Smooth muscle cell (in vitro differentiated cells): ENCODE data around the gene MRPL55. TPM values are rescaled to one million over a fixed set of nuclear protein-coding genes. Genes with fewer than 3 reads are reported as not detected.

Experiments used
- DNase-seq: peaks from one replicate; lab custom pipeline; 2025; ENCODE audit not compliant: unreplicated experiment; lab: John Stamatoyannopoulos, UW
- H2AFZ ChIP-seq: fragments of 200-600 bp; sonication (generic); 2 replicates; pipeline ENCODE4 v1.6.0; 2016; ENCODE audit warnings: antibody characterized with exemption, low read depth, mild to moderate bottlenecking
- H3F3A ChIP-seq: fragments of 200-600 bp; sonication (generic); 2 replicates; pipeline ENCODE4 v1.6.0; 2017; ENCODE audit warnings: antibody characterized with exemption, low read depth
- H3K27ac ChIP-seq: fragments of 200-600 bp; sonication (generic); 2 replicates; pipeline ENCODE4 v1.5.1; 2016; ENCODE audit warnings: low read depth, mild to moderate bottlenecking
- H3K27me3 ChIP-seq: fragments of 200-600 bp; sonication (generic); 2 replicates; pipeline ENCODE4 v1.6.1; 2016; ENCODE audit warnings: low read depth, mild to moderate bottlenecking
- H3K36me3 ChIP-seq: fragments of 200-600 bp; sonication (generic); 2 replicates; pipeline ENCODE4 v1.5.1; 2016; ENCODE audit warnings: low read depth
- H3K4me1 ChIP-seq: fragments of 200-600 bp; sonication (generic); 2 replicates; pipeline ENCODE4 v1.5.1; 2016; ENCODE audit warnings: low read depth
- H3K4me2 ChIP-seq: fragments of 200-600 bp; sonication (generic); 2 replicates; pipeline ENCODE4 v1.6.0; 2016; ENCODE audit warnings: mild to moderate bottlenecking
- H3K4me3 ChIP-seq: fragments of 200-600 bp; sonication (generic); 2 replicates; pipeline ENCODE4 v1.5.1; 2016; ENCODE audit warnings: mild to moderate bottlenecking
- H3K79me2 ChIP-seq: fragments of 200-600 bp; sonication (generic); 2 replicates; pipeline ENCODE4 v1.6.0; 2016; ENCODE audit warnings: low read depth, mild to moderate bottlenecking
- H3K9ac ChIP-seq: fragments of 200-600 bp; sonication (generic); 2 replicates; pipeline ENCODE4 v1.6.0; 2016; ENCODE audit warnings: low read depth
- H3K9me3 ChIP-seq: fragments of 200-600 bp; sonication (generic); replicated peaks from 2 replicates; pipeline ENCODE4 v1.5.1; 2016; ENCODE audit warnings: low read depth
- H4K20me1 ChIP-seq: fragments of 200-600 bp; sonication (generic); 2 replicates; pipeline ENCODE4 v1.6.0; 2016; ENCODE audit warnings: low read depth
- WGBS: methylation state at CpG from one replicate; pipeline ENCODE4 v1.1.7; 2016; ENCODE audit warnings: low lambda C conversion rate; 5-methylcytosine and 5-hydroxymethylcytosine counted together
- polyA plus RNA-seq: library from polyadenylated mRNA; unstranded; fragments of >200 nt; fragmentation: Nextera tagmentation; extraction: Ambion mirVana; gene quantifications from 2 replicates; pipeline ENCODE4 v1.2.1, GENCODE V29; 2016
- total RNA-seq: library from RNA; depleted of rRNA; stranded (reverse); fragments of >200 nt; gene quantifications from 2 replicates; pipeline ENCODE4 v1.2.3, GENCODE V29; 2014
- TF ChIP-seq, protein P1 (sequence below): fragments of 200-600 bp; sonication (generic); IDR thresholded peaks from 2 replicates; pipeline ENCODE4 v1.5.1; 2017; ENCODE audit warnings: borderline replicate concordance, mild to moderate bottlenecking, antibody characterized with exemption; ENCODE audit not compliant: insufficient read depth, poor library complexity, severe bottlenecking

Gene MRPL55
- total and polyA plus RNA-seq, 2 experiments from 2014 or later: 83.4 to 178 TPM

DNA sequence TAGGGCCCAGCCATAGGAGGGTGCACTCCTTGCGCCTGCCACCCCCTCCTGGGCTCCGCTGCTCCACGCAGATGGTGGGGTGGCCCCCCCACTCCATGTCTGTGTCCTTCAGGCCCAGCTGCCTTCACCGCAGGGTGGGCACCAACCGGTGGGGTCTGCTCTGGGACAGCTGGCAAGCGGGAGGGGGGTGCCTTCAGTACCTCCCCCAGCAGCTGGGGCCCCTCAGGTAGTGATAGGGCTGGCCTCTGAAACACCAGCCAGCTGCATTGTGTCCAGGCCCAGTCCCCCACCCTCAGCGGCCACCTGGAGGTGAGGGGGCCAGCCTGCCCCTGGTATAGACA, 41.0 kb upstream of the MRPL55 start:
- no peak for DNase-seq
- Histone ChIP-seq H3K9ac (no peak overlapping the region), H3K4me1 (peaks cover 8% of the 10 kb centered on the region), H3K9me3 (no peaks in the 10 kb centered on the region), H3K4me3 (no peak overlapping the region), H3F3A (no peaks in the 10 kb centered on the region), H2AFZ (no peak overlapping the region), H3K79me2 (peaks cover 8% of the 10 kb centered on the region), H3K36me3 (no peaks in the 10 kb centered on the region), H3K27ac (no peak overlapping the region), H3K27me3 (no peaks in the 10 kb centered on the region), H4K20me1 (peaks cover 57% of the 10 kb centered on the region), H3K4me2 (no peak overlapping the region)
- TF ChIP-seq, protein P1, sequence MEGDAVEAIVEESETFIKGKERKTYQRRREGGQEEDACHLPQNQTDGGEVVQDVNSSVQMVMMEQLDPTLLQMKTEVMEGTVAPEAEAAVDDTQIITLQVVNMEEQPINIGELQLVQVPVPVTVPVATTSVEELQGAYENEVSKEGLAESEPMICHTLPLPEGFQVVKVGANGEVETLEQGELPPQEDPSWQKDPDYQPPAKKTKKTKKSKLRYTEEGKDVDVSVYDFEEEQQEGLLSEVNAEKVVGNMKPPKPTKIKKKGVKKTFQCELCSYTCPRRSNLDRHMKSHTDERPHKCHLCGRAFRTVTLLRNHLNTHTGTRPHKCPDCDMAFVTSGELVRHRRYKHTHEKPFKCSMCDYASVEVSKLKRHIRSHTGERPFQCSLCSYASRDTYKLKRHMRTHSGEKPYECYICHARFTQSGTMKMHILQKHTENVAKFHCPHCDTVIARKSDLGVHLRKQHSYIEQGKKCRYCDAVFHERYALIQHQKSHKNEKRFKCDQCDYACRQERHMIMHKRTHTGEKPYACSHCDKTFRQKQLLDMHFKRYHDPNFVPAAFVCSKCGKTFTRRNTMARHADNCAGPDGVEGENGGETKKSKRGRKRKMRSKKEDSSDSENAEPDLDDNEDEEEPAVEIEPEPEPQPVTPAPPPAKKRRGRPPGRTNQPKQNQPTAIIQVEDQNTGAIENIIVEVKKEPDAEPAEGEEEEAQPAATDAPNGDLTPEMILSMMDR: no peak
- WGBS: 97% methylated on average over 6 of the region's 7 CpGs

DNA sequence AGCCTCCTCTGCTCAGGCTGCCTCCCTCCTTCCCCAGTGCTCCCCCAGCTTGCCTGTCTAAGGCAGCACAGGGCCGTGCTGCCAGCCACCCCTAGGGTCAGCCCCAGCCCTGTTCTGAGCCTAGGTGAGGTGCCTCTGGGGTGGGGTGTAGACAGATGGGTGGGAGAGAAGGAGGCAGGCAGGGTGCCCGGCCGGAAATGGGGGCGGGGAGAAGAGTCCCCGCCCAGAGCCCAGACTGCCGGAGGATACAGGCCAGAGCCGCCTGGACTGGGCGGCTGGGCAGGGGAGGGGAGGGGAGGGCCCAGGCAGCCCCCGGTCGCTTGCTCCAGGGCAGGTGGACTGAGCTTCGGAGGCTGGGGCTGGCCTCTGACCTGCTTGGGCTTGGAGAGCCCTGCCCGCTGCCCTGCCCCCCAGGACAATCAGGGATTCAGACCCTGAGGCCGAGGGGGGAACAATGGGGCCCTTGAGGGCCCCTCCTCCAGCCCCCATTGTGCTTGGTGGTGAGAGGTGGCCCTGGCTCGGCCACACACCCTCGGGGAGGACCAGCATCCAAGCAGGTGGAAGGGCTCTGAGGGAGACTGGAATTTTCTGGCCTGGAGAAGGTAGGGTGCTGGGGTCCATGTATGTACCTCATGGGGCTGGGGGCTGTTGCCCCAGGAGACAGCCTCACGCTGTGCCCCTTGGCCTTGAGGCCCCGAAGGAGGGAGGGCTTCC, 40.5 kb upstream of the MRPL55 start, which contains the start of gene GJC2:
Gene GJC2 (plus strand): TSS at position 525 of the 714 bp plus-strand sequence. CDS start 7,829 bp downstream, outside the sequence.
- Histone ChIP-seq H3K9me3 (no peaks in the 10 kb centered on the region), H3K79me2 (peaks cover 13% of the 10 kb centered on the region), H4K20me1 (peaks cover 63% of the 10 kb centered on the region), H2AFZ (no peak within 1 kb of the TSS), H3K36me3 (no peaks in the 10 kb centered on the region), H3K27ac (no peak within 1 kb of the TSS), H3K4me3 (no peak within 1 kb of the TSS), H3K4me2 (no peak within 1 kb of the TSS), H3K27me3 (no peaks in the 10 kb centered on the region), H3F3A (no peaks in the 10 kb centered on the region), H3K9ac (no peak within 1 kb of the TSS), H3K4me1 (peaks cover 8% of the 10 kb centered on the region)
- WGBS: 68% methylated on average over 10 of the region's 17 CpGs
- no peak for DNase-seq
- TF ChIP-seq, protein P1: no peak

DNA sequence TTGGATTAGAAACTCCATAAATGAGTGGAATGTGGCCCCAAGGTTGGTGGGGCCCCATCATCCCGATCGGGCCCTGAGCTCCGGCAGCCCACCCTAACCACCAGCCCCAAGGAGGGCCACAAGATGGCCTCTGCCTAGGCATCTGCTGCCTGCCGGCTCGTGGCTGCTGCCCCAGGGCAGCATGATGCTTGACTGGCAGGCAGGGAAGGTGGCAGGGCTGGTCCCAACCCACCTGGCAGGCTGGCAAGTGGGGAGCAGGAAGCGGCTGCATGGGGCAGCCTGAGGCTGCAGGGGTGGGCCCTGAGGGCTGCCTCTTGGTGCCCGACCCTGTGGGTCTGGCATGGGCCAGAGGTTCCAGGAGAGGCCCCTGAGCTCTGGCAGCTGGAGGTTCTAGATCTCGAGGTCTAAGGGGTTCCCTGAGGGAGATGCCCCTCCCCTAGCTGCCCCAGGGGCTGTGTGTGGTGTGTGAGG, 39.9 kb upstream of the MRPL55 start:
- Histone ChIP-seq H3K9ac (no peak overlapping the region), H3K79me2 (peaks cover 18% of the 10 kb centered on the region)

More for the DNA sequence above, 39.9 kb upstream of the MRPL55 start:
- no peak overlapping the region for H3K27ac ChIP-seq
- H3K4me2 ChIP-seq: no peak overlapping the region
- TF ChIP-seq, protein P1: no peak
- no peak for DNase-seq
- H3K4me3 ChIP-seq: no peak overlapping the region
- H3K9me3 ChIP-seq: no peaks in the 10 kb centered on the region
- H3K4me1 ChIP-seq: peaks cover 8% of the 10 kb centered on the region
- 90% methylated on average over 8 of the region's 8 CpGs for WGBS
- no peak overlapping the region for H2AFZ ChIP-seq
- no peaks in the 10 kb centered on the region for H3K36me3 ChIP-seq
- H3K27me3 ChIP-seq: no peaks in the 10 kb centered on the region
- H3F3A ChIP-seq: no peaks in the 10 kb centered on the region
- H4K20me1 ChIP-seq: peaks cover 68% of the 10 kb centered on the region
